Activated CD8-positive, alpha-beta T cell treated with anti-CD3 and anti-CD28 coated beads, Interleukin-2, amount 10 ng/mL, durations not matched to agents 7 days and 5 days (primary cell): ENCODE results near the gene GMPPA. TPM values are rescaled to one million over a fixed set of nuclear protein-coding genes. Genes with fewer than 3 reads are reported as not detected.

ENCODE experiments used
- ATAC-seq: fragments of 150-1000 bp; cut with Tn5 transposase; one replicate; pipeline ENCODE4 v1.10.0; 2021; ENCODE audit warnings: moderate library complexity
- CTCF ChIA-PET: fragments of 350-600 bp; sonication (Branson Sonifier 250); formaldehyde crosslinking; loops from one replicate; lab custom pipeline; 2021; ENCODE audit warnings: antibody characterized with exemption; lab: Charles Lee
- POLR2A ChIA-PET: fragments of 350-600 bp; sonication (Branson Sonifier 250); formaldehyde crosslinking; loops from one replicate; lab custom pipeline; 2021; ENCODE audit warnings: antibody characterized with exemption; lab: Charles Lee
- DNase-seq: peaks from one replicate; pipeline ENCODE4 v3.0.0-alpha.2; 2020
- H3K27ac Mint-ChIP-seq: one replicate; pipeline ENCODE4 v1.8.0; 2021; ENCODE audit warnings: mild to moderate bottlenecking, mixed read lengths
- H3K27me3 Mint-ChIP-seq: one replicate; pipeline ENCODE4 v1.8.0; 2021; ENCODE audit warnings: low read depth, mixed read lengths
- H3K36me3 Mint-ChIP-seq: one replicate; pipeline ENCODE4 v1.8.0; 2021; ENCODE audit warnings: low read depth, mixed read lengths
- H3K4me1 Mint-ChIP-seq: one replicate; pipeline ENCODE4 v1.8.0; 2021; ENCODE audit warnings: low read depth, mixed read lengths
- H3K4me3 Mint-ChIP-seq: one replicate; pipeline ENCODE4 v1.8.0; 2021; ENCODE audit warnings: mild to moderate bottlenecking, mixed read lengths
- H3K9me3 Mint-ChIP-seq: one replicate; pipeline ENCODE4 v1.8.0; 2022; ENCODE audit warnings: mixed read lengths; ENCODE audit not compliant: insufficient read depth
- total RNA-seq, 2 experiments: library from RNA; stranded (reverse); gene quantifications; one replicate each; pipeline ENCODE4 v1.2.3, GENCODE V29; 2021

GMPPA gene
- total RNA-seq, 2 experiments from 2014 or later: 37.8 to 41.2 TPM

DNA sequence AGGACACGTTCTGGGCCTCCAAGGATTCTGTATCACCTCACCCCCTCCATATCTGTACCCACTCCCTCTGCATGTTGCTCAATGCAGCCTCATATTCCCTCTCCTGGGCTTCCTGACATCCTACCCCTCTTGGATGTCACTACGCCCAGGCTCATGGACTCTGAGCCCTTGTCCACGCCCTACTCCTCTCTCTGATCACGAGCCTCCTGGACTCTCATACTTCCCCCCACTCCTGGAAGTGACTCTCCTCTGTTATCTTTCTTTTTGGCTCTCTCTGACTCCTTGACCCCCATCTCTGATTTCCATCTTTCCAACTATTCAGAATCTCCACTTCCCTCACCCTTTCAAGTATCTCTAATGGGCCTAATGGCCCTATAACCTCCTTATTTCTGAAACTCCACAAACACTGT, 47.3 kb downstream of the GMPPA start:
- H3K27me3 Mint-ChIP-seq: peaks cover 34% of the 10 kb centered on the region
- H3K9me3 Mint-ChIP-seq: no peaks in the 10 kb centered on the region
- H3K27ac Mint-ChIP-seq: no peak overlapping the region
- ChIA-PET CTCF (interaction anchor here (5.9 kb wide), 1 partner anchor 20 kb away, joined by 39 read pairs; no protein-coding TSS in a partner anchor), POLR2A (no interaction called here)
- H3K36me3 Mint-ChIP-seq: no peaks in the 10 kb centered on the region
- H3K4me3 Mint-ChIP-seq: no peak overlapping the region
- no peak for ATAC-seq
- H3K4me1 Mint-ChIP-seq: peaks cover 26% of the 10 kb centered on the region
- no peak for DNase-seq

DNA sequence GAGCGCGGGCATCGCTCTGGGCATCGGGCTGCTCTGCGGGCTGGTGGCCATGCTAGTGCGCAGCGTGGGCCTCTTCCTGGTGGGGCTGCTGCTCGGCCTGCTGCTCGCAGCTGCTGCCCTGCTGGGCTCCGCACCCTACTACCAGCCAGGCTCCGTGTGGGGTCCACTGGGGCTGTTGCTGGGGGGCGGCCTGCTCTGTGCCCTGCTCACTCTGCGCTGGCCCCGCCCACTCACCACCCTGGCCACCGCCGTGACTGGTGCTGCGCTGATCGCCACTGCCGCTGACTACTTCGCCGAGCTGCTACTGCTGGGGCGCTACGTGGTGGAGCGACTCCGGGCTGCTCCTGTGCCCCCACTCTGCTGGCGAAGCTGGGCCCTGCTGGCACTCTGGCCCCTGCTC, 48.9 kb downstream of the GMPPA start:
- no peak overlapping the region for H3K4me3 Mint-ChIP-seq
- ChIA-PET CTCF (interaction anchor here (3.3 kb wide), 1 partner anchor 12 kb away, joined by 17 read pairs; no protein-coding TSS in a partner anchor), POLR2A (no interaction called here)
- peaks cover 18% of the 10 kb centered on the region for H3K4me1 Mint-ChIP-seq
- DNase-seq (no peak), ATAC-seq (no peak)
- peaks cover 44% of the 10 kb centered on the region for H3K27me3 Mint-ChIP-seq
- H3K36me3 Mint-ChIP-seq: no peaks in the 10 kb centered on the region
- no peaks in the 10 kb centered on the region for H3K9me3 Mint-ChIP-seq
- no peak overlapping the region for H3K27ac Mint-ChIP-seq

GRCh38 chr2:219548990-219549389, 50.3 kb downstream of the GMPPA start:
- Mint-ChIP-seq H3K27me3 (peaks cover 52% of the 10 kb centered on the region), H3K36me3 (no peaks in the 10 kb centered on the region), H3K4me1 (peaks cover 15% of the 10 kb centered on the region), H3K27ac (no peak overlapping the region), H3K4me3 (no peak overlapping the region), H3K9me3 (no peaks in the 10 kb centered on the region)
- CTCF ChIA-PET: interaction anchor here (1.3 to 3.3 kb wide), 2 partner anchors 8 to 11 kb away, joined by 5 to 17 read pairs; no protein-coding TSS in a partner anchor
- POLR2A ChIA-PET: no interaction called here
- DNase-seq: no peak
- ATAC-seq: no peak

DNA sequence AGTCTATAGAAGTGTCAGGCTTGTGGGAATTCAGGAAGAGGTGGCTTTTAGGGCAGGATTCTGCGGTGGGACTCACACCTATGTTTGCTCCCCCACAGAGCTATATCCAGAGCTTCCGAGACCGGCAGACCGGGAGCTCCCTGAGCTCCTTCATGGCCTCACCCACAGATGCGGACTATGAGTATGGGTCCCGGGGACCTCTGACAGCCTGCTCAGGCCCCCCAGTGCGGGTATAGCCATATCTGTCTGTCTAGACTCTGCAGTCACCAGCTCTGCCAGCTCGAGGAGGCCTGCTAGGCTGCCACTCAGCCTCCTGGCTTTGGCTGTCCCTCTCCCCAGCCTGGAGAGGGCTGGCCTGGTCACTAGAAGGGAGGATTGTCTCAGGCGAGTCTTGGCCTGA, 50.9 kb downstream of the GMPPA start:
- Mint-ChIP-seq H3K9me3 (no peaks in the 10 kb centered on the region), H3K27ac (no peak overlapping the region), H3K4me3 (no peak overlapping the region), H3K4me1 (peaks cover 10% of the 10 kb centered on the region), H3K36me3 (no peaks in the 10 kb centered on the region), H3K27me3 (peaks cover 48% of the 10 kb centered on the region)
- ChIA-PET POLR2A (no interaction called here), CTCF (interaction anchor here (1.3 to 3.3 kb wide), 2 partner anchors 8 to 10 kb away, joined by 5 to 17 read pairs; no protein-coding TSS in a partner anchor)
- DNase-seq (no peak), ATAC-seq (no peak)

GRCh38 chr2:219551441-219552381, 53.0 kb downstream of the GMPPA start:
- Mint-ChIP-seq H3K4me3 (peak overlapping the region; percentile 69), H3K9me3 (no peaks in the 10 kb centered on the region), H3K4me1 (peaks cover 7% of the 10 kb centered on the region), H3K27me3 (peaks cover 30% of the 10 kb centered on the region), H3K36me3 (no peaks in the 10 kb centered on the region), H3K27ac (no peak overlapping the region)
- DNase-seq (peak; percentile 37), ATAC-seq (peak; percentile 27)
- ChIA-PET POLR2A (no interaction called here), CTCF (interaction anchor here (1.1 to 3.6 kb wide), 4 partner anchors 8 to 90 kb away, joined by 3 to 17 read pairs (median 8); partner anchors contain the start of genes CHPF and TMEM198)

GRCh38 chr2:219552382-219553167, 53.9 kb downstream of the GMPPA start:
- H3K4me1 Mint-ChIP-seq: peaks cover 7% of the 10 kb centered on the region
- no peaks in the 10 kb centered on the region for H3K36me3 Mint-ChIP-seq
- POLR2A ChIA-PET: no interaction called here
- CTCF ChIA-PET: interaction anchor here (1.8 to 3.6 kb wide), 3 partner anchors 8 to 11 kb away, joined by 8 to 17 read pairs (median 8); partner anchors contain the start of genes CHPF and TMEM198
- no peaks in the 10 kb centered on the region for H3K9me3 Mint-ChIP-seq
- H3K27me3 Mint-ChIP-seq: peaks cover 28% of the 10 kb centered on the region
- DNase-seq (peak; percentile 80), ATAC-seq (peak; percentile 89)
- no peak overlapping the region for H3K27ac Mint-ChIP-seq
- peak overlapping the region; percentile 69 for H3K4me3 Mint-ChIP-seq

GRCh38 chr2:219553168-219553417, 54.4 kb downstream of the GMPPA start:
- Mint-ChIP-seq H3K27ac (no peak overlapping the region), H3K36me3 (no peaks in the 10 kb centered on the region), H3K27me3 (peaks cover 28% of the 10 kb centered on the region), H3K9me3 (no peaks in the 10 kb centered on the region), H3K4me3 (peak overlapping the region; percentile 13), H3K4me1 (peaks cover 7% of the 10 kb centered on the region)
- POLR2A ChIA-PET: no interaction called here
- CTCF ChIA-PET: interaction anchor here (1.8 to 3.6 kb wide), 2 partner anchors 9 to 12 kb away, joined by 8 to 17 read pairs; partner anchors contain the start of genes CHPF and TMEM198
- ATAC-seq (no peak), DNase-seq (no peak)

DNA sequence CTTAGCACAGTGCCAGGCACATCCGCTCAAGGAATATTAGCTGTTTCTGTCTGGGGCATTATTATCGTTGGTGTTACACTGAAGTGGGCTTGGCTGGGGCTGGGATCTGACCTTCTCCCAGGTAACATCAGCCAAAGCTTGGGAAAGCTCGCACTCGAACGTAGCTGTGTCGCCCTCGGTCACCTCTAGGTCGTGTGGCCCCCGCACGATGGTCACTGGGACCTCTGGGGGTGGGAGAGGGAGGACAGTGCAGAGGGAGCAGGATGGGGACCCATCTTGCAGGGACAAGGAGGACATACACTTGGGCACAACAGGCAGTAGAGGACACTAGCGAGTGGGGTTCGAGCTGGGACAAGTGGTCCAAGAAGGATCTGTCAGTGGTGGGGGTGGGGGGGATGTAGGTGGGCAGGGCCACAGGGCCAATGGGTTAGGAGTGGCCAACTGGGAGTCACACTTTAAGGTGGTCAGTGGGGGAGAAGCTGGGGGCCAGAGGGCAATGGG, 54.8 kb downstream of the GMPPA start:
- Mint-ChIP-seq H3K27me3 (peaks cover 28% of the 10 kb centered on the region), H3K4me3 (peak overlapping the region; percentile 13), H3K4me1 (peaks cover 7% of the 10 kb centered on the region), H3K27ac (no peak overlapping the region), H3K9me3 (no peaks in the 10 kb centered on the region), H3K36me3 (no peaks in the 10 kb centered on the region)
- DNase-seq (no peak), ATAC-seq (no peak)
- POLR2A ChIA-PET: no interaction called here
- CTCF ChIA-PET: interaction anchor here (3.6 kb wide), 1 partner anchor 12 kb away, joined by 17 read pairs; no protein-coding TSS in a partner anchor

GRCh38 chr2:219554350-219554749, 55.7 kb downstream of the GMPPA start:
- H3K27me3 Mint-ChIP-seq: peaks cover 28% of the 10 kb centered on the region
- H3K27ac Mint-ChIP-seq: no peak overlapping the region
- CTCF ChIA-PET: no interaction called here
- DNase-seq (no peak), ATAC-seq (no peak)
- no peak overlapping the region for H3K4me3 Mint-ChIP-seq
- POLR2A ChIA-PET: no interaction called here
- H3K4me1 Mint-ChIP-seq: peaks cover 7% of the 10 kb centered on the region
- no peaks in the 10 kb centered on the region for H3K36me3 Mint-ChIP-seq
- H3K9me3 Mint-ChIP-seq: no peaks in the 10 kb centered on the region

GRCh38 chr2:219555956-219556355, 57.3 kb downstream of the GMPPA start:
- POLR2A ChIA-PET: no interaction called here
- no peak for DNase-seq

DNA sequence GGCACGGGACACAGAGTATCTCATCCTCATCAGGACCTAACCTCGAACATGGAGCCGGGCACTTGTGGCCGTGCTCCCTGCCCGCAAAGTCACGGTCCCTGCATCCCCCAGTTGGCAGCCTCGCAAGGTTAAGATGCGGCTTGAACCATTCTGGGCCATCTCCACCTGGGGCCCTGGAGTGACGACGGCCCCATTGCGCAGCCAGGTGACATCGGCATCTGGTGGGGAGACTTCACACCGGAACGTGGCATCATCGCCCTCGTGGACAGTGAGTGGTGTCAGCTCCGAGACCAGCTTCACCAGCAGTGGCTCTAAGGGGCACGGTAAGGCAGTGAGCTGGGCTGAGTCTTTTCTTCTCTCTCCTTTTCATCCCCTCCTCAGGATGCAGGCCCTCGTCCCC, 57.7 kb downstream of the GMPPA start:
- Mint-ChIP-seq H3K4me3 (no peak overlapping the region), H3K27ac (no peak overlapping the region), H3K4me1 (peaks cover 5% of the 10 kb centered on the region), H3K27me3 (peaks cover 16% of the 10 kb centered on the region), H3K36me3 (no peaks in the 10 kb centered on the region), H3K9me3 (no peaks in the 10 kb centered on the region)
- DNase-seq (no peak), ATAC-seq (no peak)
- ChIA-PET POLR2A (no interaction called here), CTCF (no interaction called here)

More at GRCh38 chr2:219555956-219556355, 57.3 kb downstream of the GMPPA start:
- H3K27me3 Mint-ChIP-seq: peaks cover 18% of the 10 kb centered on the region
- H3K4me1 Mint-ChIP-seq: peaks cover 5% of the 10 kb centered on the region
- H3K36me3 Mint-ChIP-seq: no peaks in the 10 kb centered on the region
- H3K27ac Mint-ChIP-seq: no peak overlapping the region
- no peak for ATAC-seq
- CTCF ChIA-PET: no interaction called here
- no peaks in the 10 kb centered on the region for H3K9me3 Mint-ChIP-seq
- H3K4me3 Mint-ChIP-seq: no peak overlapping the region
